Activated naive CD8-positive, alpha-beta T cell treated with anti-CD3 and anti-CD28 coated beads for 36 hours (primary cell): Measurements from ENCODE around the gene YIF1B. TPM values are rescaled to one million over a fixed set of nuclear protein-coding genes. Genes with fewer than 3 reads are reported as not detected.
"Not testable (repeated sequence)": the region's sequence is repeated elsewhere in the genome, so short reads cannot be mapped to it uniquely, and the experiment has no call there.

Source experiments
- DNase-seq: peaks from one replicate; pipeline ENCODE4 v3.0.0; 2021
- H3K27ac Mint-ChIP-seq: one replicate; pipeline ENCODE4 v1.8.0; 2022; ENCODE audit warnings: mild to moderate bottlenecking, moderate library complexity, mixed read lengths
- H3K27me3 Mint-ChIP-seq: one replicate; pipeline ENCODE4 v1.8.0; 2022; ENCODE audit warnings: mild to moderate bottlenecking, mixed read lengths
- H3K36me3 Mint-ChIP-seq: one replicate; pipeline ENCODE4 v1.8.0; 2021; ENCODE audit warnings: mild to moderate bottlenecking, mixed read lengths
- H3K4me1 Mint-ChIP-seq: one replicate; pipeline ENCODE4 v1.8.0; 2021; ENCODE audit warnings: mixed read lengths
- H3K4me3 Mint-ChIP-seq: one replicate; pipeline ENCODE4 v1.8.0; 2022; ENCODE audit warnings: mild to moderate bottlenecking, moderate library complexity, mixed read lengths
- H3K9me3 Mint-ChIP-seq: one replicate; pipeline ENCODE4 v1.8.0; 2022; ENCODE audit warnings: mixed read lengths
- total RNA-seq, 2 experiments: library from RNA; stranded (reverse); gene quantifications; one replicate each; pipeline ENCODE4 v1.2.3, GENCODE V29; 2021

YIF1B gene
- total RNA-seq, 2 experiments from 2014 or later = 57.3 to 63.0 TPM

GRCh38 chr19:38346837-38347236 lies 31.1 kb upstream of the YIF1B start:
- H3K27me3 Mint-ChIP-seq = no peaks in the 10 kb centered on the region
- no peak for DNase-seq
- no peaks in the 10 kb centered on the region for H3K36me3 Mint-ChIP-seq
- H3K27ac Mint-ChIP-seq = no peak overlapping the region
- H3K4me3 Mint-ChIP-seq = no peak overlapping the region
- no peaks in the 10 kb centered on the region for H3K9me3 Mint-ChIP-seq
- no peaks in the 10 kb centered on the region for H3K4me1 Mint-ChIP-seq

GRCh38 chr19:38340927-38341326 lies 25.2 kb upstream of the YIF1B start:
- H3K9me3 Mint-ChIP-seq = no peaks in the 10 kb centered on the region
- no peaks in the 10 kb centered on the region for H3K27me3 Mint-ChIP-seq
- DNase-seq = no peak
- H3K4me3 Mint-ChIP-seq = no peak overlapping the region
- no peak overlapping the region for H3K27ac Mint-ChIP-seq
- no peaks in the 10 kb centered on the region for H3K36me3 Mint-ChIP-seq
- H3K4me1 Mint-ChIP-seq = peaks cover 9% of the 10 kb centered on the region

DNA sequence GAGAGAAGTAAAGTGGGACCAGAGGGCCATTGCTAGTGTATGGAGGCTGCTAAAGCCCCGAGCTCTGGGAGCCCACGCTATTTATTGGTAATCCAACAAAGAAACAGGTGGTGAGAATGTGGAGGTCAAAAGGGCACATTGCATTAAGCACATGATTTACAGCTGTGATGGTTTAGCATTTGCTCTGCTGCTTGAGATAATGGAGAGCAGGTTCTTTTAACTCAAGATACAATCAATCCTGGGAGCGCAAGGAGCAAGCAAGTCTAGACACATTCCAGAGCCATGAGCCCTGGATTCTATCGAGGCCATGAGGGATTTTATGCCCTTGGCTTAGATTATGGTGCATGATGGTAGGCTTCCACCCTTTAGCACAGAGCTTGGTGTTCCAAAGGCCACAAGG lies 23.3 kb upstream of the YIF1B start:
- not testable (repeated sequence) for H3K9me3 Mint-ChIP-seq, H3K4me3 Mint-ChIP-seq, H3K4me1 Mint-ChIP-seq, H3K36me3 Mint-ChIP-seq, H3K27ac Mint-ChIP-seq, H3K27me3 Mint-ChIP-seq, DNase-seq

- Mint-ChIP-seq H3K4me1 (peaks cover 9% of the 10 kb centered on the region), H3K27me3 (no peaks in the 10 kb centered on the region), H3K36me3 (no peaks in the 10 kb centered on the region), H3K4me3 (peak overlapping the region; percentile 97), H3K9me3 (no peaks in the 10 kb centered on the region), H3K27ac (peak overlapping the region; percentile 99)
- DNase-seq = no peak
These were observed 21.6 kb upstream of the YIF1B start for GRCh38 chr19:38337360-38337653.

DNA sequence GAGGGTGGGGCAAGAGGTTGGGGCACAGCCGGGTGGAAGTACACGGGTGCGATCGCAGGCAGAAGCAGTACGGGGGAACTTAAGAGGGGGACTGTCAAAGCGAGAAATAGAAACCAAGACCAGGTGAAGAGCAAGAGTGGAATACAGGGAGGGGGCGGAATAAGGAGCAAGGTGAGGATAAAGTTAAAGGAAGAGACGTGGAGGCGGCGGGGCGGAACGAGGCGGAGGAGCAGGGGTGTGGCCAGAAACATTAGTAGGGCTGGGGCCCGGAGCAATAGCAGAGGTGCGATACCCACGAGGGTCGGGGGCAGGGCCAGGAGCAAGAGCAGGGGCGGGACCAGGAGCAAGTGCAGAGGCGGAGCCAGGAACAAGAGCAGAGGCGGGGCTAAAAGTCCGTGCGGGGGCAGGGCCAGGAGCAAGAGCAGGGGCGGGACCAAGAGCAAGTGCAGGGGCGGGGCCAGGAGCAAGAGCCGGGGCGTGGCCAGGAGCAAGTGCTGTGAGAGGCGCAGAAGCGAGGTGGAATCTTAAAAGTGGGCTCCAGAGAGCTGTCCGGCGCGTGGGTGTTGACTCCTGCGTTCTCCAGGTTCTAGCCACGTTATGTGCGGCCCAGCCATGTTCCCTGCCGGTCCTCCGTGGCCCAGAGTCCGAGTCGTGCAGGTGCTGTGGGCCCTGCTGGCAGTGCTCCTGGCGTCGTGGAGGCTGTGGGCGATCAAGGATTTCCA lies 21.1 kb upstream of the YIF1B start:
- no peaks in the 10 kb centered on the region for H3K9me3 Mint-ChIP-seq
- peak overlapping the region; percentile 99 for H3K27ac Mint-ChIP-seq
- peak; percentile 95 for DNase-seq
- H3K4me3 Mint-ChIP-seq = peak overlapping the region; percentile 97
- H3K36me3 Mint-ChIP-seq = no peaks in the 10 kb centered on the region
- no peaks in the 10 kb centered on the region for H3K27me3 Mint-ChIP-seq
- H3K4me1 Mint-ChIP-seq = peaks cover 9% of the 10 kb centered on the region

- H3K27me3 Mint-ChIP-seq = no peaks in the 10 kb centered on the region
- peak overlapping the region; percentile 99 for H3K27ac Mint-ChIP-seq
- peak; percentile 96 for DNase-seq
- H3K4me1 Mint-ChIP-seq = peaks cover 9% of the 10 kb centered on the region
- H3K9me3 Mint-ChIP-seq = no peaks in the 10 kb centered on the region
- H3K4me3 Mint-ChIP-seq = peak overlapping the region; percentile 97
- no peaks in the 10 kb centered on the region for H3K36me3 Mint-ChIP-seq
These were observed 20.3 kb upstream of the YIF1B start for GRCh38 chr19:38335949-38336637.

GRCh38 chr19:38333245-38333644 lies 17.5 kb upstream of the YIF1B start:
- peaks cover 5% of the 10 kb centered on the region for H3K36me3 Mint-ChIP-seq
- no peak overlapping the region for H3K4me3 Mint-ChIP-seq
- H3K27me3 Mint-ChIP-seq = no peaks in the 10 kb centered on the region
- no peak overlapping the region for H3K27ac Mint-ChIP-seq
- no peak for DNase-seq
- no peaks in the 10 kb centered on the region for H3K9me3 Mint-ChIP-seq
- H3K4me1 Mint-ChIP-seq = peaks cover 6% of the 10 kb centered on the region

DNA sequence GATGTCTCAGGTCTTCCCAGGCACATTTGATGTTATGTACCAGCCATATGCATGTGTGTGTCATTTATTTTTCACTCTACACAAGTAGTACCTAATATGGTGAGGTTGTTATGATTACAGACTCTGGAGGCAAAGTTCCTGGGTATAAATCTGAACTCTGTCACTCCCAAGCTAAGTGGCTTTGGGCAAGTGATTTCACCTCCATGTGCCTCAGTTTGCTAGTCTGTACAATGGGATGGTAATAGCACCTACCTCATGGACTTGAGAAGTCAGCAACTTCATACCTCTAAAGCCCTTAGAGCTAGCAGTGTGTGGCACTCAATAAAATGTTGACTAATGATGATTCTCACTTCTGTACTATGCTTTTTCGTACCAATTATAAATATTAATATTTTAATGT lies 16.0 kb upstream of the YIF1B start:
- no peak for DNase-seq
- Mint-ChIP-seq H3K27ac (no peak overlapping the region), H3K4me1 (peaks cover 3% of the 10 kb centered on the region), H3K36me3 (peaks cover 9% of the 10 kb centered on the region), H3K4me3 (no peak overlapping the region), H3K27me3 (no peaks in the 10 kb centered on the region), H3K9me3 (no peaks in the 10 kb centered on the region)

DNA sequence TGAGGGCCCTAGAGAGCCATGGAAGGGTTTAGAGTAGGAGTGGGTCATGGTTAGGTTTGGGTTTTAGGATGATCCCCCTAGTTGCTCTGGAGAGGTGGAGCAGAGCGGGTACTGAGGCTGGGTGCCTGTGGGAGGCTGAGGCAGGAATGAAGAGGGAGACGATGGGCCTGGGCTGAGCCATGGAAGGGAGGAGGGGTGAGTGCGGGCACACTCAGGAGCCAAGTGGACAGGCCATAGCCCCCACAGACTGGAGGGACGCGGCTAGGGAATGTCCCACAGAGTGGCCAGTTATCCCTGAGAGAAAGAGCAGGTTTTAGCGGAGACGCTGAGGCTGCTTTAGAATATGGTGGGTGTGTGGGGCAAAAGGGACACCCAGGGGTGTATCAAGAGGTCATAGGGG lies 13.9 kb upstream of the YIF1B start:
- Mint-ChIP-seq H3K27ac (no peak overlapping the region), H3K36me3 (peaks cover 12% of the 10 kb centered on the region)

DNA sequence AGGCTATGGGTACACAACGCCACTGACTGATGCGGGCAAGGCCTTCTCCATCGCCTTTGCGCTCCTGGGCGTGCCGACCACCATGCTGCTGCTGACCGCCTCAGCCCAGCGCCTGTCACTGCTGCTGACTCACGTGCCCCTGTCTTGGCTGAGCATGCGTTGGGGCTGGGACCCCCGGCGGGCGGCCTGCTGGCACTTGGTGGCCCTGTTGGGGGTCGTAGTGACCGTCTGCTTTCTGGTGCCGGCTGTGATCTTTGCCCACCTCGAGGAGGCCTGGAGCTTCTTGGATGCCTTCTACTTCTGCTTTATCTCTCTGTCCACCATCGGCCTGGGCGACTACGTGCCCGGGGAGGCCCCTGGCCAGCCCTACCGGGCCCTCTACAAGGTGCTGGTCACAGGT lies 10.8 kb upstream of the YIF1B start:
- H3K27ac Mint-ChIP-seq = no peak overlapping the region

More for the DNA sequence above, 13.9 kb upstream of the YIF1B start:
- H3K9me3 Mint-ChIP-seq = no peaks in the 10 kb centered on the region
- no peak overlapping the region for H3K4me3 Mint-ChIP-seq
- H3K4me1 Mint-ChIP-seq = no peaks in the 10 kb centered on the region
- DNase-seq = no peak
- no peaks in the 10 kb centered on the region for H3K27me3 Mint-ChIP-seq

DNA sequence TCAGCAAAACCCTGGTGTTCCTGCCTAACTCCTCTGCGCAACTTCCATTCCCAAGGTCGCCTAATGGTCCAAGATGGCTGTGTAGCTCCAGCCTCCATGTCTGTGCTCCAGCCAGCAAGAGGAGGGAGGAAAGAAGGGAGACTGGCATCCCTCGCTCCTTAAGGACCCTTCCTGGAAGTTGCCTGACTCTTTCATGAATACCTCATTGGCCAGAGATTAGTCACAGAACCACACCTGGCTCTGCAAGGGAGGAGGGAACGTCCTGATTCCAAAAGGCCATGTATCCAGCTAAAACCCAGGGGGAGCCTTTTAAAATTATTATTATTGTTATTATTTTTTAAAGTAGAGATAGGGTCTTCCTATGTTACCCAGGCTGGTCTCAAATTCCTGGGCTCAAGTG lies 8.7 kb upstream of the YIF1B start:
- Mint-ChIP-seq H3K4me1 (peaks cover 9% of the 10 kb centered on the region), H3K36me3 (peaks cover 15% of the 10 kb centered on the region), H3K9me3 (no peaks in the 10 kb centered on the region), H3K4me3 (no peak overlapping the region), H3K27me3 (no peaks in the 10 kb centered on the region), H3K27ac (no peak overlapping the region)
- no peak for DNase-seq

More for the DNA sequence above, 10.8 kb upstream of the YIF1B start:
- peaks cover 13% of the 10 kb centered on the region for H3K36me3 Mint-ChIP-seq
- peaks cover 1% of the 10 kb centered on the region for H3K4me1 Mint-ChIP-seq
- no peaks in the 10 kb centered on the region for H3K27me3 Mint-ChIP-seq
- H3K4me3 Mint-ChIP-seq = no peak overlapping the region
- H3K9me3 Mint-ChIP-seq = no peaks in the 10 kb centered on the region
- DNase-seq = no peak

- no peak overlapping the region for H3K27ac Mint-ChIP-seq
- H3K9me3 Mint-ChIP-seq = no peaks in the 10 kb centered on the region
- peaks cover 11% of the 10 kb centered on the region for H3K36me3 Mint-ChIP-seq
- peaks cover 16% of the 10 kb centered on the region for H3K4me1 Mint-ChIP-seq
- no peak overlapping the region for H3K4me3 Mint-ChIP-seq
- no peaks in the 10 kb centered on the region for H3K27me3 Mint-ChIP-seq
- no peak for DNase-seq
These were observed 7.5 kb upstream of the YIF1B start for GRCh38 chr19:38323291-38323690.

DNA sequence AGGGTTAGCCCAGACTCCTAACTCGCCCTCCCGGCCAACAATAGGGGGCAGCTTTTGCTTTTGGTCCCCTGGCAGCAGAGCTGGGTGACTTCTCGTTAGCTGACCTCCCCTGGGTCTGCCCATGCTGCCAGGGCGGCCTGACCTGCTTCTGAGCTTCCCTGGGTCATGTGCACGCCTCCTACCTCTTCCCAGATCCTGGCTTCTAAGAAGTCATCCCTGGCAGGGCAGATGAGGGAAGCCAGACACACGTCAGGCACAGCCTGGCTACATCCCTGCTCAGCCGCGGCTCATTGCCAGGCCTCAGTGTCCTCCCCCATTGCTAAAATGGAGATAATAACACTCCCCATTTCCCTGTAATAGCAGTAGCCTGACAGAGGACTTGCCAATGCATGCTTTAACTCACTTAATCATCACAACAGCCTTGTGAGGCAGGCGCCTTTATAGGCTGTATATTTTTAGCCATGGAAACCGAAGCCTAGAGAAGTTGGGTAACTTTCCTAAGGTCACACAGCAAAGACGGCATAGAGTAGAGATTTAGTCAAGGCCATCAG lies 6.0 kb upstream of the YIF1B start:
- Mint-ChIP-seq H3K9me3 (no peaks in the 10 kb centered on the region), H3K27ac (no peak overlapping the region), H3K4me1 (peaks cover 23% of the 10 kb centered on the region), H3K27me3 (no peaks in the 10 kb centered on the region), H3K36me3 (peaks cover 7% of the 10 kb centered on the region), H3K4me3 (no peak overlapping the region)
- no peak for DNase-seq

DNA sequence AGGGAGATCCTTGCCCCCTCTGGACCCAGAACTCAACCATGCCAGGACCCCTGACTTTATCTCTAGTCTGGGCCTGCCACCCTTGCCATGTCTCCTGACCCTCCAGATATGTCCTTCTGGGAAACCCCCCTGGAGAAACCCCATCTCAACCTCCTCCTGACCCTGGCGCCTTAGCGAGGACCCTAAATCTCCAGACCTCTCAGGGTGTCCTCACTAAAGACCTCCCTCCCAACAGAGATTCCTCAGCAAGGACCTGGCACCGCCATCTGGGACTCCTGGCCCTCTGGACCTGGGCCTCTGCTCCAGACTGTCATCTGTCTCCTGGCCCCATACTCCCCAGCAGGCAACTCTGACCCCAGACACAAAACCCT lies 5.2 kb upstream of the YIF1B start:
- no peaks in the 10 kb centered on the region for H3K27me3 Mint-ChIP-seq
- peaks cover 29% of the 10 kb centered on the region for H3K4me1 Mint-ChIP-seq
- no peak overlapping the region for H3K27ac Mint-ChIP-seq
- peak overlapping the region; percentile 83 for H3K4me3 Mint-ChIP-seq
- no peaks in the 10 kb centered on the region for H3K9me3 Mint-ChIP-seq
- no peak for DNase-seq
- peaks cover 7% of the 10 kb centered on the region for H3K36me3 Mint-ChIP-seq

DNA sequence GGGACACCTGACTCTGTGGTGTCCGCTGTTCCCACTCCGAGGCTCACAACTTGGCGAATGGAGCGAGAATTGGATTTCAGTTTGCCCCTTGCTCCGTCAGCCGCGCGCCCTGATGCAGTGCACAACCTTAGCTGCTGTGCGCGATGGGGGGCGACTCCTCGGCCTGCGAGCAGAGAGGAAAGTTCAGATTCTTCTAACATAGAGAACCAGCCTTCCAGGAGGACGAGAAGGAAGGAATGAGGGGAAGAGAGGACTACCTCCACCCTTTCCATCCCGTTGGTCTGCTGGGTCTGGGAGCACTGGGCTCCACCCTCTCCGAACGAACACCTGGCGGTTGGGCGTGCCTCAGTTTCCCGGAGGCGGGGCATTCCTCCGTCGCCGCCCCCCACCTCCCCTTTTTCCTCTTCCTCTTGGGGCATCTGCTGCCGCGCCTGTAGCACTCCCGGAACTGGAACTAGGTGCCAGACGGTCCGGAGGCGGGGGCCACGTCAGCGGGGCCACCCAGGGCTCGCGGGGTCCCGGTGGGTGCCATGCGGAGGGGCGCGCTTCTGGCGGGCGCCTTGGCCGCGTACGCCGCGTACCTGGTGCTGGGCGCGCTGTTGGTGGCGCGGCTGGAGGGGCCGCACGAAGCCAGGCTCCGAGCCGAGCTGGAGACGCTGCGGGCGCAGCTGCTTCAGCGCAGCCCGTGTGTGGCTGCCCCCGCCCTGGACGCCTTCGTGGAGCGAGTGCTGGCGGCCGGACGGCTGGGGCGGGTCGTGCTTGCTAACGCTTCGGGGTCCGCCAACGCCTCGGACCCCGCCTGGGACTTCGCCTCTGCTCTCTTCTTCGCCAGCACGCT lies 3.9 kb upstream of the YIF1B start, which contains the start of gene KCNK6:
Gene KCNK6 (plus strand): TSS at position 425 of the 838 bp plus-strand sequence. CDS start 106 bp downstream, at position 531.
- Mint-ChIP-seq H3K27ac (peak within 1 kb of the TSS; percentile 68), H3K27me3 (no peaks in the 10 kb centered on the region), H3K4me1 (peaks cover 33% of the 10 kb centered on the region), H3K9me3 (no peaks in the 10 kb centered on the region), H3K4me3 (peak within 1 kb of the TSS; percentile 83), H3K36me3 (peaks cover 4% of the 10 kb centered on the region)
- peak; percentile 57 for DNase-seq
